HepG2 (cell line): Measurements from ENCODE around the gene GLYATL3. TPM values are rescaled to one million over a fixed set of nuclear protein-coding genes. Genes with fewer than 3 reads are reported as not detected.
A peak's percentile ranks its signal among the peaks of the same experiment; 100 is the strongest.

Source experiments
- ATF5 ChIP-seq: sonication (generic); formaldehyde crosslinking; IDR thresholded peaks from 2 replicates; pipeline ENCODE4 v1.4.0; 2020; ENCODE audit warnings: mild to moderate bottlenecking, low read depth, missing genetic modification reagents
- BCL3 ChIP-seq: sonication (generic); formaldehyde crosslinking; IDR thresholded peaks from 2 replicates; pipeline ENCODE4 v1.5.1; 2020; ENCODE audit warnings: mild to moderate bottlenecking, missing genetic modification reagents, moderate library complexity
- HOMEZ ChIP-seq: IDR thresholded peaks from 2 replicates; pipeline ENCODE4 v1.6.1; 2016; ENCODE audit warnings: low read depth
- HOXD1 ChIP-seq: sonication (generic); formaldehyde crosslinking; IDR thresholded peaks from 2 replicates; pipeline ENCODE4 v1.5.0; 2020; ENCODE audit warnings: missing genetic modification reagents
- MAF1 ChIP-seq: sonication (generic); formaldehyde crosslinking; IDR thresholded peaks from 2 replicates; pipeline ENCODE4 v1.5.0; 2020; ENCODE audit warnings: missing genetic modification reagents, borderline replicate concordance
- POGZ ChIP-seq: sonication (generic); formaldehyde crosslinking; IDR thresholded peaks from 2 replicates; pipeline ENCODE4 v1.4.0; 2020; ENCODE audit warnings: mild to moderate bottlenecking, missing genetic modification reagents
- PTBP1 ChIP-seq: fragments of 200-400 bp; formaldehyde crosslinking; IDR thresholded peaks from 2 replicates; pipeline ENCODE4 v1.6.1; 2018; ENCODE audit warnings: low read length, low read depth; ENCODE audit not compliant: poor library complexity, severe bottlenecking
- RAD21 ChIP-seq: fragments of 450-650 bp; formaldehyde crosslinking; IDR thresholded peaks from 2 replicates; pipeline ENCODE4 v1.5.0; 2020; ENCODE audit warnings: mild to moderate bottlenecking
- YEATS2 ChIP-seq: sonication (generic); formaldehyde crosslinking; IDR thresholded peaks from 2 replicates; pipeline ENCODE4 v1.4.0; 2020; ENCODE audit warnings: missing genetic modification reagents, borderline replicate concordance
- ZEB1 ChIP-seq: IDR thresholded peaks from 2 replicates; pipeline ENCODE4 v1.6.1; 2012; ENCODE audit warnings: mild to moderate bottlenecking, low read depth, inconsistent platforms; ENCODE audit not compliant: insufficient replicate concordance
- ZKSCAN1 ChIP-seq: fragments of 150-350 bp; IDR thresholded peaks from 2 replicates; pipeline ENCODE4 v1.6.1; 2014; ENCODE audit warnings: low read length
- ZNF230 ChIP-seq: sonication (generic); formaldehyde crosslinking; IDR thresholded peaks from 2 replicates; pipeline ENCODE4 v1.4.0; 2020; ENCODE audit warnings: mild to moderate bottlenecking, missing genetic modification reagents
- ZNF260 ChIP-seq: sonication (generic); formaldehyde crosslinking; IDR thresholded peaks from 2 replicates; pipeline ENCODE4 v1.4.0; 2020; ENCODE audit warnings: missing genetic modification reagents, low read depth, mild to moderate bottlenecking, borderline replicate concordance
- ZNF317 ChIP-seq: sonication (generic); formaldehyde crosslinking; IDR thresholded peaks from 2 replicates; pipeline ENCODE4 v1.5.0; 2020; ENCODE audit warnings: mild to moderate bottlenecking, missing genetic modification reagents
- ZNF563 ChIP-seq: sonication (generic); formaldehyde crosslinking; IDR thresholded peaks from 2 replicates; pipeline ENCODE4 v1.8.0; 2022; ENCODE audit warnings: mild to moderate bottlenecking, moderate library complexity, missing genetic modification reagents
- ZNF616 ChIP-seq: sonication (generic); formaldehyde crosslinking; IDR thresholded peaks from 2 replicates; pipeline ENCODE4 v1.5.0; 2020; ENCODE audit warnings: low read depth, mild to moderate bottlenecking, missing genetic modification reagents
- polyA plus RNA-seq, 8 experiments: library from polyadenylated mRNA; depleted of rRNA in 3 of 8; stranded (reverse) in 7 of 8; unstranded in 1 of 8; fragments of >200 nt; fragmentation: Illumina TruSeq in 4 of 8; extraction: Trizol in 4 of 8; gene quantifications; 2 replicates each; pipeline versions ENCODE4 v1.2.1 to v1.2.3, GENCODE V29; 2011 to 2016; ENCODE audit warnings: low read depth in 4 of 8, missing spikeins in 1 of 8, mixed read lengths in 1 of 8; ENCODE audit not compliant: insufficient read depth in 1 of 8
- total RNA-seq, 5 experiments: library from RNA; depleted of rRNA; stranded (reverse); fragments of >200 nt; fragmentation: Illumina TruSeq; extraction: Trizol; gene quantifications; 2 replicates each; pipeline ENCODE4 v1.2.3, GENCODE V29; 2016; ENCODE audit warnings: low read depth in 1 of 5
- TF ChIP-seq, protein P1 (sequence below): sonication (generic); formaldehyde crosslinking; IDR thresholded peaks from 2 replicates; pipeline ENCODE4 v1.4.0; 2020; ENCODE audit warnings: missing genetic modification reagents, borderline replicate concordance
- TF ChIP-seq, protein P2 (sequence below): IDR thresholded peaks from 2 replicates; pipeline ENCODE4 v1.4.0; 2020; ENCODE audit warnings: mild to moderate bottlenecking, missing genetic modification reagents

The GLYATL3 gene
- total and polyA plus RNA-seq, 2 of the 13 experiments (the other 11 are each of a cell fraction or from before 2014, with no cell fraction given) = 0.05 TPM; not detected in 1

DNA sequence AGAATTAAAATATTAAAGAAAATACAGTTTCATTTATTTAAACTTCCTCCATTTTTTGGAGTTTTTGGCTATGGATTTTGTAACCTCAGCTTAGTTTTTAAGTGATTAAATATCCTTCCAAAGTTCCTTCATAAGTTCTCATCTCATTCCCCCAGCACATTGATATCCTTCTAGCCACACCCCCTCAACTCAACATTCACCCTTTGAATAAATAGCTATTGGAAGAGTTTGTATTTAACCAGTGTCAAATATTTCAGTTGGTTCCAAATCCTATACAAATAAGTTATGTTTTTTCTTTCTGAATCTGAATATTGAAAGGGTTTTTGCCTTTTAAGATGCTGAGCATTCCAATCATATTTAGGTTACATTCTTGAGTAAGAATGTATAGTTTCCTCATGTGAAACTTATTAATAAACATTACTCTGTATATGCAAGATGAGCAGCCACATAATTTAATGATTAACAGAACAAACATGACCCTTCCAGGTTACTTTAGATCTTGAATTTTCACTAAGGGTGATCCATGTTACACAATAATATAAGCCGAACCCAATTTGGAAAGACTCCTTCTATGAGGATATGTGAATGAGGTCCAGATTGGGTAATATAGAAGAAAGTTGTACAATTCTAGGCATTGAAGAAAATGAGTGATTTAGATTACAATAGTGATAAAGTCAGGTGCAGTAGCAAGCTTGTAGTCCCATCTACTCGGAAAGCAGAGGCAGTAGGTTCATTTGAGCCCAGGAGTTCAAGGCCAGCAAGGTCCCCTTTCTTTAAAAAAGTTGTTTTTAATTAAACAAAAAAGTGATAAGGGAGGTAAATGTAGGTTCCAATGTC lies 13.6 kb downstream of the GLYATL3 start (continued):
- TF ChIP-seq, protein P1, sequence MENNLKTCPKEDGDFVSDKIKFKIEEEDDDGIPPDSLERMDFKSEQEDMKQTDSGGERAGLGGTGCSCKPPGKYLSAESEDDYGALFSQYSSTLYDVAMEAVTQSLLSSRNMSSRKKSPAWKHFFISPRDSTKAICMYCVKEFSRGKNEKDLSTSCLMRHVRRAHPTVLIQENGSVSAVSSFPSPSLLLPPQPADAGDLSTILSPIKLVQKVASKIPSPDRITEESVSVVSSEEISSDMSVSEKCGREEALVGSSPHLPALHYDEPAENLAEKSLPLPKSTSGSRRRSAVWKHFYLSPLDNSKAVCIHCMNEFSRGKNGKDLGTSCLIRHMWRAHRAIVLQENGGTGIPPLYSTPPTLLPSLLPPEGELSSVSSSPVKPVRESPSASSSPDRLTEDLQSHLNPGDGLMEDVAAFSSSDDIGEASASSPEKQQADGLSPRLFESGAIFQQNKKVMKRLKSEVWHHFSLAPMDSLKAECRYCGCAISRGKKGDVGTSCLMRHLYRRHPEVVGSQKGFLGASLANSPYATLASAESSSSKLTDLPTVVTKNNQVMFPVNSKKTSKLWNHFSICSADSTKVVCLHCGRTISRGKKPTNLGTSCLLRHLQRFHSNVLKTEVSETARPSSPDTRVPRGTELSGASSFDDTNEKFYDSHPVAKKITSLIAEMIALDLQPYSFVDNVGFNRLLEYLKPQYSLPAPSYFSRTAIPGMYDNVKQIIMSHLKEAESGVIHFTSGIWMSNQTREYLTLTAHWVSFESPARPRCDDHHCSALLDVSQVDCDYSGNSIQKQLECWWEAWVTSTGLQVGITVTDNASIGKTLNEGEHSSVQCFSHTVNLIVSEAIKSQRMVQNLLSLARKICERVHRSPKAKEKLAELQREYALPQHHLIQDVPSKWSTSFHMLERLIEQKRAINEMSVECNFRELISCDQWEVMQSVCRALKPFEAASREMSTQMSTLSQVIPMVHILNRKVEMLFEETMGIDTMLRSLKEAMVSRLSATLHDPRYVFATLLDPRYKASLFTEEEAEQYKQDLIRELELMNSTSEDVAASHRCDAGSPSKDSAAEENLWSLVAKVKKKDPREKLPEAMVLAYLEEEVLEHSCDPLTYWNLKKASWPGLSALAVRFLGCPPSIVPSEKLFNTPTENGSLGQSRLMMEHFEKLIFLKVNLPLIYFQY (CRISPR knock-in tag) = no peak
- TF ChIP-seq ZNF260 (CRISPR knock-in tag) (no peak), YEATS2 (CRISPR knock-in tag) (no peak), HOMEZ (CRISPR knock-in tag) (peak; percentile 31; the same call in 1 of the 2 replicates), HOXD1 (CRISPR knock-in tag) (no peak), ATF5 (CRISPR knock-in tag) (no peak), ZNF230 (CRISPR knock-in tag) (no peak), ZNF616 (CRISPR knock-in tag) (no peak), BCL3 (CRISPR knock-in tag) (no peak), MAF1 (no peak), ZEB1 (no peak), RAD21 (no peak), POGZ (CRISPR knock-in tag) (peak; percentile 64; the same call in 1 of the 2 replicates), ZNF563 (no peak), ZKSCAN1 (no peak), ZNF317 (CRISPR knock-in tag) (no peak), PTBP1 (no peak)
- TF ChIP-seq, protein P2, sequence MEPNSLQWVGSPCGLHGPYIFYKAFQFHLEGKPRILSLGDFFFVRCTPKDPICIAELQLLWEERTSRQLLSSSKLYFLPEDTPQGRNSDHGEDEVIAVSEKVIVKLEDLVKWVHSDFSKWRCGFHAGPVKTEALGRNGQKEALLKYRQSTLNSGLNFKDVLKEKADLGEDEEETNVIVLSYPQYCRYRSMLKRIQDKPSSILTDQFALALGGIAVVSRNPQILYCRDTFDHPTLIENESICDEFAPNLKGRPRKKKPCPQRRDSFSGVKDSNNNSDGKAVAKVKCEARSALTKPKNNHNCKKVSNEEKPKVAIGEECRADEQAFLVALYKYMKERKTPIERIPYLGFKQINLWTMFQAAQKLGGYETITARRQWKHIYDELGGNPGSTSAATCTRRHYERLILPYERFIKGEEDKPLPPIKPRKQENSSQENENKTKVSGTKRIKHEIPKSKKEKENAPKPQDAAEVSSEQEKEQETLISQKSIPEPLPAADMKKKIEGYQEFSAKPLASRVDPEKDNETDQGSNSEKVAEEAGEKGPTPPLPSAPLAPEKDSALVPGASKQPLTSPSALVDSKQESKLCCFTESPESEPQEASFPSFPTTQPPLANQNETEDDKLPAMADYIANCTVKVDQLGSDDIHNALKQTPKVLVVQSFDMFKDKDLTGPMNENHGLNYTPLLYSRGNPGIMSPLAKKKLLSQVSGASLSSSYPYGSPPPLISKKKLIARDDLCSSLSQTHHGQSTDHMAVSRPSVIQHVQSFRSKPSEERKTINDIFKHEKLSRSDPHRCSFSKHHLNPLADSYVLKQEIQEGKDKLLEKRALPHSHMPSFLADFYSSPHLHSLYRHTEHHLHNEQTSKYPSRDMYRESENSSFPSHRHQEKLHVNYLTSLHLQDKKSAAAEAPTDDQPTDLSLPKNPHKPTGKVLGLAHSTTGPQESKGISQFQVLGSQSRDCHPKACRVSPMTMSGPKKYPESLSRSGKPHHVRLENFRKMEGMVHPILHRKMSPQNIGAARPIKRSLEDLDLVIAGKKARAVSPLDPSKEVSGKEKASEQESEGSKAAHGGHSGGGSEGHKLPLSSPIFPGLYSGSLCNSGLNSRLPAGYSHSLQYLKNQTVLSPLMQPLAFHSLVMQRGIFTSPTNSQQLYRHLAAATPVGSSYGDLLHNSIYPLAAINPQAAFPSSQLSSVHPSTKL (CRISPR knock-in tag) = no peak; the same call in 1 of the 2 replicates
